ENCODE measurements around the gene AURKA.

AURKA gene

DNA sequence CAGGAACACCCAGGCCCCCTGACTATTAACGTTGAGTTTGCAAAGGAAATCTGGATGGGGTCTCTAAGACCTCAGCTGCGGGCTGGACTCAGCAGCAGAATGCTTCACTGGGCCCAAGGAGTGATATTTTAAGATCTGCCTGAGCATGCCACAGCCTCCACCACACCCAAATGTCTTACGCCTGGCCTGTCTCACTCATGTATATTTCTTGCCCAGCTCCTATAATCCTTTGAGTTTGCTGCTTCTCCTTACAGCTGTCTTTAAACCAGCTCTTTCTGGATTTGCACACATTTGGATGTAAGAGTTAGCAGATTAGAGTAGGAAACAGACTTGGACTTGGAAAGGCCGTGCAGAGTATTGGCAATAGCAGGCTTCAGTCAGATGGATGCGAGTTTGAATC, 36.4 kb upstream of the AURKA start:
- no peak overlapping the region for H3K27ac ChIP-seq
- TF ChIP-seq, protein P1, sequence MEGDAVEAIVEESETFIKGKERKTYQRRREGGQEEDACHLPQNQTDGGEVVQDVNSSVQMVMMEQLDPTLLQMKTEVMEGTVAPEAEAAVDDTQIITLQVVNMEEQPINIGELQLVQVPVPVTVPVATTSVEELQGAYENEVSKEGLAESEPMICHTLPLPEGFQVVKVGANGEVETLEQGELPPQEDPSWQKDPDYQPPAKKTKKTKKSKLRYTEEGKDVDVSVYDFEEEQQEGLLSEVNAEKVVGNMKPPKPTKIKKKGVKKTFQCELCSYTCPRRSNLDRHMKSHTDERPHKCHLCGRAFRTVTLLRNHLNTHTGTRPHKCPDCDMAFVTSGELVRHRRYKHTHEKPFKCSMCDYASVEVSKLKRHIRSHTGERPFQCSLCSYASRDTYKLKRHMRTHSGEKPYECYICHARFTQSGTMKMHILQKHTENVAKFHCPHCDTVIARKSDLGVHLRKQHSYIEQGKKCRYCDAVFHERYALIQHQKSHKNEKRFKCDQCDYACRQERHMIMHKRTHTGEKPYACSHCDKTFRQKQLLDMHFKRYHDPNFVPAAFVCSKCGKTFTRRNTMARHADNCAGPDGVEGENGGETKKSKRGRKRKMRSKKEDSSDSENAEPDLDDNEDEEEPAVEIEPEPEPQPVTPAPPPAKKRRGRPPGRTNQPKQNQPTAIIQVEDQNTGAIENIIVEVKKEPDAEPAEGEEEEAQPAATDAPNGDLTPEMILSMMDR (conservative IDR thresholded peaks at IDR 0.05) = no peak

DNA sequence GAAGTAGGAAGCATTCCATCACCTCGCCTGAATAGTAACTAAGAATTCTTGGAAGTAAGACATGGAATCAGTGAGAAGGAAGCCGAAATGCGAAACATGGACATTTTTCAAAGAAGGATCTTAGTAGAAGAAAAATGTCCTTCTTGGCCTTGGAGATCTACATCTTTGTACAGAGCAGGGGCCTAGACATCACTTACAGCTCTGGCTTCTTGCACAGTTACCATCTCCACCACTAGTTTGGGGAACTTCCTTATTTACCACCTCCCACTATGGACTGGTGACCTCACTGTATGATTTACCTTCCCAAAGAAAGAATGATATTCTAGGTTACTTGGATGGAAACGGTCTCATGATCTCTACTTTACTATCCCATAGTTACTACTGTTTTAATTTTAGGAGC, 35.8 kb upstream of the AURKA start:
- TF ChIP-seq, protein P1 (conservative IDR thresholded peaks at IDR 0.05) = no peak
- H3K27ac ChIP-seq = no peak overlapping the region

DNA sequence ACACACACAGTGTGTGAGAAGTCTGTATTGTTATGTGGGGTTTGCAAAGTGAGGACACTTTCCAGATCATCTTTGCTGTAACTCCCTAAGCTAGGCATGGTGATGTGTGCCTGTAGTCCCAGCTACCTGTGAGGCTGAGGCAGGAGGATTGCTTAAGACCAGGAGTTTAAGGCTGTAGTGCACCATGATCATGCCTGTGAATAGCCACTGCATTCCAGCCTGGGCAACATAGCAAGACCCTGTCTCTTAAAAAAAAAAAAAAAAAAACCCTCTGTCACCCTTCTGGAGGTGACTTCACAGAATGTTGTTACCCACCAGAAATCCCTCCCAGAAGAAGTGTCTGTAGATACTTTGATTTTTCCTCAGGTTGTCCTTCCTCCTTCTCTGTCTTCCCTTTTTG, 34.9 kb upstream of the AURKA start:
- TF ChIP-seq, protein P1 (conservative IDR thresholded peaks at IDR 0.05) = no peak
- no peak overlapping the region for H3K27ac ChIP-seq

DNA sequence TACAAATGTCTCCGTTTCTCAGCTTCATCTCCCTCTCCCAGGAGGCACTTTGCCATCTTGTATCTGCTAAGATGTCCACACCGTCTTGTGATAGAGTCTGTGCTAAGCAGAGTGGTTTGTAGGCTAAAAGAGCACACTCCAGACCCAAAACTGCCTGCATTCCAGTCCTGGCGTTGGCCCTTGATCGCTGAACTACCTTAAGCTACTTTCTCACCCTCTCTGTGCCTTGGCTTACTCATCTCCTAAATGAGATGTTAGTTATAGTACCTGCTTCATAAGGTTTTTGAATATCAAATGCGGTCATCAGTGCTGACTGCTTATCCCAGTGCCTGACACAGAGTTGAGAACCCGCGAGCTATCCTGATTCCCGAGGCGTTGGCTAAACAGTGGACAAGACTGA, 34.0 kb upstream of the AURKA start:
- TF ChIP-seq, protein P1 (conservative IDR thresholded peaks at IDR 0.05) = no peak
- H3K27ac ChIP-seq = no peak overlapping the region

DNA sequence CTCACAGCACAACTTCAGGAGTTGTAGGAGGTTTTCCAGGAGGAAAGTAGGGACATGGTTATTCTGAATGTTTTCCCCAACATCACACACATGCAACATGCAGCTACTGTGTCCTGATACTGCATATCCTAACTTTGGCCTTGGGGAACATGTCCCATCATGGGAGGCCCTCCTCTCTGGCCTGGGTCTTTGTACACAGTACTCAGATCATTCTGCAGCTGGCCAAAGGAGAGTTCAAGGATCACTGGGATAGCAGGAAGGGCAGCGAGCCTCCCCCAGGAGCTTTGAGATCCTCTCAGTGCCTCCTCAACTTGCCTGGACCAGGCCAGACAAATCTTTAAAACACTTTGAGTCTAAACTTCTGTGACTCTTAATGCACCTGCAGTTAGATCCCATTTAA, 32.9 kb upstream of the AURKA start:
- H3K27ac ChIP-seq = no peak overlapping the region
- TF ChIP-seq, protein P1 (conservative IDR thresholded peaks at IDR 0.05) = no peak

DNA sequence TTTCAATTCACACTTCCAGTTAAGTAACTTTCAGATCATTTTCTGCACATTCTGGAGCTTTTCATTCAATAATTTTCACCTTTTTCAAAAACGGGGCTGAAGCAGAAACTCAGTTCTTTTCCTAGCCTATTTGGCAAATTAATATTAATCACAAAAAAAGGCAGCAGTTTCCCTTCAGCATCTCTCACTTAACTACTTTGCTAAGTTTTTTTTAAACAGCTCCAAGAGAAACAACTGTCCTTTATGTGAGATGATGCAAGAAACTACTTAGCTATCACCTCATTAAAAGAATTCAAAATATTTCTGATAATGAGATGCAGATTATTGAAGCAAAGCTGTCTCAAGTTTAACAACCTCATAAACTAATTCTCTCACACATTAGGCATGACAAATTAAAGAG, 31.9 kb upstream of the AURKA start:
- H3K27ac ChIP-seq = no peak overlapping the region
- TF ChIP-seq, protein P1 (conservative IDR thresholded peaks at IDR 0.05) = no peak

DNA sequence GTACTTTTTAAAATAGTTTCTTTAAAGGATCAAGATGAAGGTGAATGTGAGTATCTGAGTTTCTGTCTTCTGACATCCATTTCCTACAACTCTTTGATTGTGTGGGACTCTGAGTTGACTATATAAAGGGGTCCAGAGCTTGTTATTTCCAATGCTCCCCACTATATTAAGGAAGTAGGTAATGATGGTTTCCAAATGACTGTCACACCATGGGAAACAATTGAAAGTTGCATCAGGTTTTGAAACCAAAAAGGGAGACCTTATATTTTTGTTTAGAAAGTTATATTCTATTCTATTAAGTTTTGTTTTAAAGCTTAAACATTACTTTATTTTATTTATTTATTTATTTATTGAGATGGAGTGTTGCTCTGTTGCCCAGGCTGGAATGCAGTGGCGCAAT, 31.2 kb upstream of the AURKA start:
- TF ChIP-seq, protein P1 (conservative IDR thresholded peaks at IDR 0.05) = no peak
- H3K27ac ChIP-seq = no peak overlapping the region

DNA sequence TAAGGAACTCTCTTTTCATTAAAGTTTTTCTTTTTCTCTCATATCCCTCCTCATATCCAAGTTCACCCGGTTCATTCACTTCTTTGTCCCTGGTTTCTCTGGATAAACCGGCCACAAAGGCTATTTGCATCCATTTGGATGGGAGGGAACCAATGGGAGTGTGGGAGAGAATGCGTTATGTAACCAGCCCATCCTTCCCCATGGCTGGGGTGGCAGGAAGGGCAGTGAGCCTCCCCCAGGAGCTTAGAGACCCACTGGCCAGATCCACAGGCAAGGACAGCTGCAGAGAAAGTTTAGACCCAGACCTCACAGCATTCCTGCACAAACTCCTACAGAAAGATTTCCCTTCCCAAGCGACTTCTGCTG, 30.8 kb upstream of the AURKA start:
- H3K27ac ChIP-seq = no peak overlapping the region
- TF ChIP-seq, protein P1 (conservative IDR thresholded peaks at IDR 0.05) = no peak
